Spleen (tissue), 7 donors: ENCODE results near the gene HCFC1R1.

ENCODE experiments used
- CTCF ChIP-seq, 11 experiments: fragments of 200-600 bp in 7 of 11; fragments of 450-650 bp in 4 of 11; sonication (generic) in 4 of 11; IDR thresholded peaks in 8 of 11; conservative IDR thresholded peaks in 3 of 11; 1 replicate in 7 of 11; 2 replicates in 4 of 11; pipeline versions ENCODE4 v1.4.0 to v1.8.0; 2016 to 2021; ENCODE audit warnings: antibody characterized with exemption in 11 of 11, inconsistent platforms in 4 of 11, mild to moderate bottlenecking in 1 of 11
- POLR2A ChIP-seq, 3 donors: fragments of 450-650 bp; IDR thresholded peaks; one replicate each; pipeline ENCODE4 v1.5.1; 2017; ENCODE audit warnings: antibody characterized with exemption in 3 of 3, mild to moderate bottlenecking in 1 of 3
- donor health status: DM: no; HTN: no; CAD: no; lungs with moderate emphysema.
- donor health status: DM: no; HTN: no; CAD: no.
- donor health status: DM: no; HTN: no; CAD: no.

DNA sequence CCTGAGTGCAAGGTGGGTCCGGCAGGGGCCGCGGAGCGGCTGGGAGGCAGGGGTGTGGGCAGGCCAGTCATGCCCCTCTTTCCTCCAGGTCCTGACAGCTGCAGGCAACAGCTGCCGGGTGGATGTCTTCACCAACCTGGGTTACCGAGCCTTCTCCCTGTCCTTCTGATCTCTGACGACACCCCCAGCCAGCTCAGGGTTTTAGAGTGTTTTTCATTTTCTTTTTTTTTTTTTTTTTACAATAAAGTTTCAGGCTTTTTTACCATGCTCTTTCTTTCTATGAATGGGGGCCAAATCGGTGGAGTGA is 3.7 kb upstream of the HCFC1R1 start:
- TF ChIP-seq POLR2A (IDR thresholded peaks at IDR 0.05), result no peak
- no peak for TF ChIP-seq CTCF (IDR thresholded peaks at IDR 0.05 in 8 of 11, conservative IDR thresholded peaks at IDR 0.05 in 3 of 11)
